GM21381 (cell line): ENCODE results near the gene SLC4A1AP.

Experiments used
- ATAC-seq: cut with Tn5 transposase; IDR thresholded peaks from one replicate; pipeline ENCODE4 v1.9.1; 2021; ENCODE audit warnings: mild to moderate bottlenecking, moderate library complexity; ENCODE audit not compliant: unreplicated experiment

SLC4A1AP gene

GRCh38 chr2:27716301-27717069 is 52.8 kb downstream of the SLC4A1AP start:
- no peak for ATAC-seq

GRCh38 chr2:27717070-27717795 is 53.5 kb downstream of the SLC4A1AP start:
- ATAC-seq = no peak

- ATAC-seq = no peak
Measured at GRCh38 chr2:27720004-27720551, 56.4 kb downstream of the SLC4A1AP start.

- ATAC-seq = no peak
Measured at GRCh38 chr2:27721335-27721734, 57.6 kb downstream of the SLC4A1AP start.

- ATAC-seq = no peak
Measured at GRCh38 chr2:27721884-27722485, 58.3 kb downstream of the SLC4A1AP start.

GRCh38 chr2:27723372-27724144 is 59.9 kb downstream of the SLC4A1AP start:
- no peak for ATAC-seq

GRCh38 chr2:27724191-27724590 is 60.5 kb downstream of the SLC4A1AP start:
- ATAC-seq = no peak

- no peak for ATAC-seq
Measured at GRCh38 chr2:27724905-27725701, 61.4 kb downstream of the SLC4A1AP start.

GRCh38 chr2:27727257-27727656 is 63.6 kb downstream of the SLC4A1AP start:
- ATAC-seq = no peak

GRCh38 chr2:27728081-27728858 is 64.6 kb downstream of the SLC4A1AP start:
- no peak for ATAC-seq

- no peak for ATAC-seq
Measured at GRCh38 chr2:27729198-27729597, 65.5 kb downstream of the SLC4A1AP start.

- ATAC-seq = no peak
Measured at GRCh38 chr2:27729614-27730013, 65.9 kb downstream of the SLC4A1AP start.

GRCh38 chr2:27730261-27730662 is 66.6 kb downstream of the SLC4A1AP start:
- ATAC-seq = no peak

GRCh38 chr2:27730980-27731691 is 67.4 kb downstream of the SLC4A1AP start:
- ATAC-seq = no peak

GRCh38 chr2:27734305-27734704 is 70.6 kb downstream of the SLC4A1AP start:
- ATAC-seq = no peak

- ATAC-seq = no peak
Measured at GRCh38 chr2:27735263-27735904, 71.7 kb downstream of the SLC4A1AP start.

GRCh38 chr2:27736031-27736889 is 72.6 kb downstream of the SLC4A1AP start:
- no peak for ATAC-seq
